GM12878 (cell line): ENCODE results near the gene TMEM61. TPM values are rescaled to one million over a fixed set of nuclear protein-coding genes. Genes with fewer than 3 reads are reported as not detected.

Source experiments
- ATAC-seq: fragments of 200-7000 bp; cut with Tn5 transposase; 3 replicates; pipeline ENCODE4 v1.9.1; 2020; ENCODE audit warnings: mild to moderate bottlenecking, moderate library complexity
- BruUV-seq: library from RNA; stranded (reverse); fragments of 400-500 nt; replicated peaks from 2 replicates; lab custom pipeline; 2021; lab: Mats Ljungman, UMichigan
- CTCF ChIA-PET: fragments of 300-600 bp; sonication (Branson Sonifier 250); formaldehyde crosslinking; extraction: SDS; loops from one replicate; lab custom pipeline; 2021; ENCODE audit warnings: inconsistent platforms; lab: Yijun Ruan, JAX
- POLR2A ChIA-PET: fragments of 350-600 bp; formaldehyde crosslinking; extraction: SDS; loops from one replicate; lab custom pipeline; 2021; ENCODE audit warnings: inconsistent platforms; lab: Charles Lee
- RAD21 ChIA-PET: fragments of 300-600 bp; sonication (Branson Sonifier 250); formaldehyde crosslinking; loops from one replicate; lab custom pipeline; 2023; ENCODE audit warnings: antibody characterized with exemption; ENCODE audit not compliant: unreplicated experiment; lab: Charles Lee
- SMC1A ChIA-PET: fragments of 300-600 bp; sonication (Branson Sonifier 250); formaldehyde crosslinking; loops from one replicate; lab custom pipeline; 2023; ENCODE audit not compliant: unreplicated experiment, uncharacterized antibody; lab: Charles Lee
- DNase-seq: peaks from one replicate; pipeline ENCODE4 v3.0.0-alpha.2; 2011; ENCODE audit warnings: low read depth, low spot score
- FAIRE-seq: peaks from 3 replicates; lab custom pipeline; 2011; peaks lifted over from hg19 to GRCh38; lab: Jason Lieb, UNC
- H2AFZ ChIP-seq: 2 replicates; pipeline ENCODE4 v1.6.0; 2011; ENCODE audit warnings: low read depth, low read length, control low read depth; ENCODE audit not compliant: control insufficient read depth
- H3K27ac ChIP-seq: 2 replicates; pipeline ENCODE4 v1.5.1; 2011; ENCODE audit warnings: control low read depth; ENCODE audit not compliant: control insufficient read depth, insufficient read depth
- H3K27me3 ChIP-seq, 2 experiments: replicated peaks in 1 of 2; 2 replicates each; pipeline versions ENCODE4 v1.6.0 to v1.6.1; 2011; ENCODE audit warnings: low read length in 1 of 2; ENCODE audit not compliant: control insufficient read depth in 2 of 2, insufficient read depth in 2 of 2
- H3K36me3 ChIP-seq, 2 experiments: 2 replicates each; pipeline ENCODE4 v1.5.1; 2011; ENCODE audit warnings: low read length in 1 of 2; ENCODE audit not compliant: control insufficient read depth in 2 of 2, insufficient read depth in 2 of 2
- H3K4me1 ChIP-seq: 2 replicates; pipeline ENCODE4 v1.6.1; 2011; ENCODE audit warnings: mild to moderate bottlenecking, low read length, moderate library complexity, mixed read lengths; ENCODE audit not compliant: control insufficient read depth, insufficient read depth
- H3K4me2 ChIP-seq: 2 replicates; pipeline ENCODE4 v1.6.0; 2011; ENCODE audit warnings: control low read depth; ENCODE audit not compliant: control insufficient read depth, insufficient read depth
- H3K4me3 ChIP-seq: fragments of 200-600 bp; sonication (generic); 2 replicates; pipeline ENCODE4 v1.5.1; 2016
- H3K79me2 ChIP-seq: 2 replicates; pipeline ENCODE4 v1.6.0; 2011; ENCODE audit warnings: low read length; ENCODE audit not compliant: control insufficient read depth, insufficient read depth
- H3K9ac ChIP-seq: 2 replicates; pipeline ENCODE4 v1.8.0; 2011; ENCODE audit warnings: low read length, control low read depth, mixed read lengths; ENCODE audit not compliant: control insufficient read depth, insufficient read depth
- H3K9me3 ChIP-seq: replicated peaks from 3 replicates; pipeline ENCODE4 v1.5.1; 2011; ENCODE audit warnings: mild to moderate bottlenecking, low read length; ENCODE audit not compliant: control insufficient read depth, insufficient read depth
- H4K20me1 ChIP-seq: 2 replicates; pipeline ENCODE4 v1.6.0; 2011; ENCODE audit not compliant: control insufficient read depth, insufficient read depth
- GABPA ChIP-seq: IDR thresholded peaks from 2 replicates; pipeline ENCODE4 v1.6.1; 2014; ENCODE audit warnings: antibody characterized with exemption, low read depth, mild to moderate bottlenecking, inconsistent platforms
- POU2F2 ChIP-seq: IDR thresholded peaks from 3 replicates; pipeline ENCODE4 v1.6.1; 2011; ENCODE audit warnings: low read depth, mild to moderate bottlenecking, low read length, borderline replicate concordance
- RAD21 ChIP-seq: IDR thresholded peaks from 2 replicates; pipeline ENCODE4 v1.6.1; 2011; ENCODE audit warnings: mild to moderate bottlenecking, low read depth, low read length, moderate library complexity; ENCODE audit not compliant: insufficient read depth
- RBBP5 ChIP-seq: fragments of 200-600 bp; sonication (generic); conservative IDR thresholded peaks from 2 replicates; pipeline ENCODE4 v1.6.1; 2016
- RFX5 ChIP-seq: IDR thresholded peaks from 2 replicates; pipeline ENCODE4 v1.6.1; 2011; ENCODE audit warnings: low read depth, low read length, improper control_type of control experiment
- TAF1 ChIP-seq: IDR thresholded peaks from 2 replicates; pipeline ENCODE4 v1.6.1; 2011; ENCODE audit warnings: mild to moderate bottlenecking, low read depth, low read length, borderline replicate concordance
- TCF3 ChIP-seq: IDR thresholded peaks from 2 replicates; pipeline ENCODE4 v1.6.1; 2012; ENCODE audit warnings: low read depth, mild to moderate bottlenecking, low read length, borderline replicate concordance; ENCODE audit not compliant: insufficient read depth
- YY1 ChIP-seq: IDR thresholded peaks from 2 replicates; pipeline ENCODE4 v1.6.1; 2011; ENCODE audit warnings: low read depth, mild to moderate bottlenecking, low read length
- ZBTB11 ChIP-seq: fragments of 450-650 bp; formaldehyde crosslinking; IDR thresholded peaks from 2 replicates; pipeline ENCODE4 v1.5.0; 2022; ENCODE audit warnings: mild to moderate bottlenecking, missing genetic modification characterization
- ZNF24 ChIP-seq: fragments of 450-650 bp; IDR thresholded peaks from 2 replicates; pipeline ENCODE4 v1.6.1; 2017; ENCODE audit warnings: antibody characterized with exemption, mild to moderate bottlenecking
- ZSCAN29 ChIP-seq: fragments of 450-650 bp; IDR thresholded peaks from 2 replicates; pipeline ENCODE4 v1.6.1; 2017; ENCODE audit warnings: mild to moderate bottlenecking, moderate library complexity
- WGBS: methylation state at CpG from one replicate; pipeline ENCODE4 v1.1.6; 2016; ENCODE audit warnings: low lambda C conversion rate; ENCODE audit not compliant: insufficient replicate concordance, insufficient coverage; ENCODE audit errors: missing lambda C conversion rate; 5-methylcytosine and 5-hydroxymethylcytosine counted together
- in situ Hi-C: fragments of 300-500 bp; cut with MboI; formaldehyde crosslinking; loops from 9 replicates; pipeline ENCODE4 v1.14.3; 2018; ENCODE audit warnings: mixed read lengths
- intact Hi-C: fragments of 100-400 bp; cut with micrococcal nuclease; formaldehyde crosslinking; loops from one replicate; pipeline ENCODE4 v1.14.2; 2022; ENCODE audit not compliant: unreplicated experiment
- polyA plus RNA-seq, 11 experiments: library from polyadenylated mRNA; depleted of rRNA in 4 of 11; unstranded in 6 of 11; stranded (reverse) in 5 of 11; fragments of >200 nt; fragmentation: Nextera tagmentation in 4 of 11; fragmentation: Illumina TruSeq in 1 of 11; extraction: Ambion mirVana in 4 of 11; extraction: Trizol in 1 of 11; gene quantifications; 1 replicate in 1 of 11; 2 replicates in 10 of 11; pipeline versions ENCODE4 v1.2.1 to v1.2.3, GENCODE V29; 2011 to 2016; ENCODE audit warnings: inconsistent platforms in 2 of 11, missing spikeins in 2 of 11, low read depth in 1 of 11
- total RNA-seq, 4 experiments: library from RNA; depleted of rRNA in 3 of 4; stranded (reverse); fragments of >200 nt in 3 of 4; fragmentation: Illumina TruSeq in 1 of 4; extraction: Trizol in 1 of 4; gene quantifications; 2 replicates each; pipeline versions ENCODE4 v1.2.1 to v1.2.3, GENCODE V29; 2013 to 2021
- TF ChIP-seq, protein P1 (sequence below): fragments of 450-650 bp; IDR thresholded peaks from 2 replicates; pipeline ENCODE4 v1.6.1; 2018; ENCODE audit warnings: borderline replicate concordance, mild to moderate bottlenecking; ENCODE audit not compliant: partially characterized antibody
- TF ChIP-seq, protein P2 (sequence below): IDR thresholded peaks from 2 replicates; pipeline ENCODE4 v1.6.1; 2011; ENCODE audit warnings: borderline replicate concordance, low read depth, mild to moderate bottlenecking, moderate library complexity, low read length; ENCODE audit not compliant: insufficient read depth, poor library complexity, severe bottlenecking

Gene TMEM61
- total and polyA plus RNA-seq, 10 of the 15 experiments (the other 5 are each of a cell fraction or from before 2014, with no cell fraction given): not detected

GRCh38 chr1:55006931-55007330, 26.5 kb downstream of the TMEM61 start (continued):
- no peak for TF ChIP-seq TAF1
- no peak for TF ChIP-seq RBBP5

- Histone ChIP-seq H3K27ac (no peak overlapping the region), H4K20me1 (no peaks in the 10 kb centered on the region), H3K36me3 (no peaks in the 10 kb centered on the region), H3K9ac (no peak overlapping the region), H3K9me3 (no peaks in the 10 kb centered on the region; the same call in 2 of the 3 replicates), H2AFZ (no peak overlapping the region), H3K79me2 (no peaks in the 10 kb centered on the region), H3K4me3 (no peak overlapping the region), H3K27me3 (no peaks in the 10 kb centered on the region; a peak in 2 of 4 replicates), H3K4me2 (no peak overlapping the region), H3K4me1 (no peaks in the 10 kb centered on the region)
- BruUV-seq: no TSS peak
- POLR2A ChIA-PET: no interaction called here
- in situ Hi-C loops (no loop called here), intact Hi-C loops (no loop called here)
- DNase-seq: no peak
- no peak for ATAC-seq
- SMC1A ChIA-PET: interaction anchor here (1.4 kb wide), 1 partner anchor 63 kb away, joined by 4 read pairs; no protein-coding TSS in a partner anchor
- 2% methylated on average over 3 of the region's 3 CpGs for WGBS
- no peak for FAIRE-seq
- CTCF ChIA-PET: interaction anchor here (0.7 to 1.7 kb wide), 2 partner anchors 57 to 63 kb away, joined by 4 to 6 read pairs; no protein-coding TSS in a partner anchor
- RAD21 ChIA-PET: no interaction called here
- TF ChIP-seq, protein P1, sequence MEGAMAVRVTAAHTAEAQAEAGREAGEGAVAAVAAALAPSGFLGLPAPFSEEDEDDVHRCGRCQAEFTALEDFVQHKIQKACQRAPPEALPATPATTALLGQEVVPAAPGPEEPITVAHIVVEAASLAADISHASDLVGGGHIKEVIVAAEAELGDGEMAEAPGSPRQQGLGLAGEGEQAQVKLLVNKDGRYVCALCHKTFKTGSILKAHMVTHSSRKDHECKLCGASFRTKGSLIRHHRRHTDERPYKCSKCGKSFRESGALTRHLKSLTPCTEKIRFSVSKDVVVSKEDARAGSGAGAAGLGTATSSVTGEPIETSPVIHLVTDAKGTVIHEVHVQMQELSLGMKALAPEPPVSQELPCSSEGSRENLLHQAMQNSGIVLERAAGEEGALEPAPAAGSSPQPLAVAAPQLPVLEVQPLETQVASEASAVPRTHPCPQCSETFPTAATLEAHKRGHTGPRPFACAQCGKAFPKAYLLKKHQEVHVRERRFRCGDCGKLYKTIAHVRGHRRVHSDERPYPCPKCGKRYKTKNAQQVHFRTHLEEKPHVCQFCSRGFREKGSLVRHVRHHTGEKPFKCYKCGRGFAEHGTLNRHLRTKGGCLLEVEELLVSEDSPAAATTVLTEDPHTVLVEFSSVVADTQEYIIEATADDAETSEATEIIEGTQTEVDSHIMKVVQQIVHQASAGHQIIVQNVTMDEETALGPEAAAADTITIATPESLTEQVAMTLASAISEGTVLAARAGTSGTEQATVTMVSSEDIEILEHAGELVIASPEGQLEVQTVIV: no peak
- TF ChIP-seq GABPA (no peak), ZSCAN29 (no peak), POU2F2 (no peak), RFX5 (no peak), ZBTB11 (CRISPR knock-in tag) (no peak), RAD21 (no peak), YY1 (no peak), TCF3 (no peak), ZNF24 (no peak)
- TF ChIP-seq, protein P2, sequence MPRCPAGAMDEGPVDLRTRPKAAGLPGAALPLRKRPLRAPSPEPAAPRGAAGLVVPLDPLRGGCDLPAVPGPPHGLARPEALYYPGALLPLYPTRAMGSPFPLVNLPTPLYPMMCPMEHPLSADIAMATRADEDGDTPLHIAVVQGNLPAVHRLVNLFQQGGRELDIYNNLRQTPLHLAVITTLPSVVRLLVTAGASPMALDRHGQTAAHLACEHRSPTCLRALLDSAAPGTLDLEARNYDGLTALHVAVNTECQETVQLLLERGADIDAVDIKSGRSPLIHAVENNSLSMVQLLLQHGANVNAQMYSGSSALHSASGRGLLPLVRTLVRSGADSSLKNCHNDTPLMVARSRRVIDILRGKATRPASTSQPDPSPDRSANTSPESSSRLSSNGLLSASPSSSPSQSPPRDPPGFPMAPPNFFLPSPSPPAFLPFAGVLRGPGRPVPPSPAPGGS: no peak
These were observed 27.2 kb downstream of the TMEM61 start for GRCh38 chr1:55007625-55008024.
